Keratinocyte (primary cell): ENCODE data around the gene CFAP77.

Experiments used
- EZH2 ChIP-seq: IDR thresholded peaks from one replicate; pipeline ENCODE4 v1.6.1; 2012; ENCODE audit warnings: inconsistent platforms, mild to moderate bottlenecking, low read length, moderate library complexity
- TF ChIP-seq, protein P1 (sequence below), 3 experiments: IDR thresholded peaks in 1 of 3; conservative IDR thresholded peaks in 1 of 3; optimal IDR thresholded peaks in 1 of 3; 2 replicates in 2 of 3; 3 replicates in 1 of 3; pipeline versions ENCODE3 to v1.5.1; 2011; ENCODE audit warnings: low read length in 3 of 3, mild to moderate bottlenecking in 3 of 3, moderate library complexity in 2 of 3, control low read depth in 1 of 3, inconsistent platforms in 1 of 3; ENCODE audit not compliant: insufficient read depth in 2 of 3; ENCODE audit errors: extremely low read depth in 1 of 3

GRCh38 chr9:132548751-132549640 lies 139.0 kb downstream of the CFAP77 start:
- TF ChIP-seq, protein P1, sequence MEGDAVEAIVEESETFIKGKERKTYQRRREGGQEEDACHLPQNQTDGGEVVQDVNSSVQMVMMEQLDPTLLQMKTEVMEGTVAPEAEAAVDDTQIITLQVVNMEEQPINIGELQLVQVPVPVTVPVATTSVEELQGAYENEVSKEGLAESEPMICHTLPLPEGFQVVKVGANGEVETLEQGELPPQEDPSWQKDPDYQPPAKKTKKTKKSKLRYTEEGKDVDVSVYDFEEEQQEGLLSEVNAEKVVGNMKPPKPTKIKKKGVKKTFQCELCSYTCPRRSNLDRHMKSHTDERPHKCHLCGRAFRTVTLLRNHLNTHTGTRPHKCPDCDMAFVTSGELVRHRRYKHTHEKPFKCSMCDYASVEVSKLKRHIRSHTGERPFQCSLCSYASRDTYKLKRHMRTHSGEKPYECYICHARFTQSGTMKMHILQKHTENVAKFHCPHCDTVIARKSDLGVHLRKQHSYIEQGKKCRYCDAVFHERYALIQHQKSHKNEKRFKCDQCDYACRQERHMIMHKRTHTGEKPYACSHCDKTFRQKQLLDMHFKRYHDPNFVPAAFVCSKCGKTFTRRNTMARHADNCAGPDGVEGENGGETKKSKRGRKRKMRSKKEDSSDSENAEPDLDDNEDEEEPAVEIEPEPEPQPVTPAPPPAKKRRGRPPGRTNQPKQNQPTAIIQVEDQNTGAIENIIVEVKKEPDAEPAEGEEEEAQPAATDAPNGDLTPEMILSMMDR (optimal IDR thresholded peaks at IDR 0.05 in 1 of 3, IDR thresholded peaks at IDR 0.05 in 1 of 3, conservative IDR thresholded peaks at IDR 0.05 in 1 of 3; ENCODE audit: extremely low read depth in 1 of 3, insufficient read depth in 2 of 3, low read length in 3 of 3), result no peak
- no peak for TF ChIP-seq EZH2
